ENCODE measurements around the gene BNIP5.
"Not testable (repeated sequence)": the region's sequence is repeated elsewhere in the genome, so short reads cannot be mapped to it uniquely, and the experiment has no call there.

Gene BNIP5

GRCh38 chr6:36364669-36365479, 28.2 kb upstream of the BNIP5 start:
- DNase-seq = no peak

GRCh38 chr6:36364061-36364635, 27.5 kb upstream of the BNIP5 start:
- not testable (repeated sequence) for DNase-seq

DNA sequence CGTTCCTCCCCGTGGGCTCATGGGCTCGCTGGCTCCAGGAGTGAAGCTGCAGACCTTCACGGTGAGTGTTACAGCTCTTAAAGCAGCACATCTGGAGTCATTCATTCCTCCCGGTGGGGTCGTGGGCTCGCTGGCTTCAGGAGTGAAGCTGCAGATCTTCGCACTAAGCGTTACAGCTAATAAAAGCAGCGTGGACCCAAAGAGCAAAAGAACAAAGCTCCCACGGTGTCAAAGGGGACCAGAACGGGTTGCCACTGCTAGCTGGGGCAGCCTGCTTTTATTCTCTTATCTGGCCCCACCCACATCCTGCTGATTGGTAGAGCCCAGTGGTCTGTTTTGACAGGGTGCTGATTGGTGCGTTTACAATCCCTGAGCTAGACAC, 26.7 kb upstream of the BNIP5 start:
- not testable (repeated sequence) for DNase-seq

DNA sequence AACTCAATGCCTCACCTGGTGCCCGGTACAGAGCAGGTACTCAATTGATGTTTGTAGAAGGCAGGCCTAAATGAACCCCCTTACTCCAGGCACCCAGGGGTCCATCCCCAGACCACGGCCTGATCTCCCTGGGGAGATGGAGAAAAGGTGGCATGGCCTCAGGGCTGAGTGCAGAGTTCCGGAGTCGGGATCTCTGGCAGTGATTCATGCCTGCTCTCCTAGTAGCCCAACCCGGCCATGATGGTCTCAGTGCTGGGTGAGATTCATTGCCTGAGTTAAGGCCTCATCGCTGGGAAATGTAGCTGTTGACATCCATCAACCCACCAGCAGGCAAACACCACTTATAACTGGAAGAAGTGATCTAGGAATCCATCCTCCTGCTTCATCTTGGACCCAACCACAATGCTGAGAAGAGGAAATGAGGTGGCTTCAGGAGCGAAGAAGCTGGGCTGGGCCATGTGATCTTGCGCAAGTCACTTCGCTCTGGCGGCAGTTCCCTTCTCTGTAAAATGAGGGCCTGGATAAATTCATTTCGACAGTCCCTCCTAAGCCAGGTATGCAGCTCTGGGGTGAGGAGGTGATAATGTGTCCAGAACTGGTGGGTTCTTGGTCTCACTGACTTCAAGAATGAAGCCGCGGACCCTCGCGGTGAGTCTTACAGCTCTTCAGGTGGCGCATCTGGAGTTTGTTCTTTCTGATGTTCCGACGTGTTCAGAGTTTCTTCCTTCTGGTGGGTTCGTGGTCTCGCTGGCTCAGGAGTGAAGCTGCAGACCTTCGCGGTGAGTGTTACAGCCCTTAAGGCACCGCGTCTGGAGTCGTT, 26.1 kb upstream of the BNIP5 start:
- no peak for DNase-seq

DNA sequence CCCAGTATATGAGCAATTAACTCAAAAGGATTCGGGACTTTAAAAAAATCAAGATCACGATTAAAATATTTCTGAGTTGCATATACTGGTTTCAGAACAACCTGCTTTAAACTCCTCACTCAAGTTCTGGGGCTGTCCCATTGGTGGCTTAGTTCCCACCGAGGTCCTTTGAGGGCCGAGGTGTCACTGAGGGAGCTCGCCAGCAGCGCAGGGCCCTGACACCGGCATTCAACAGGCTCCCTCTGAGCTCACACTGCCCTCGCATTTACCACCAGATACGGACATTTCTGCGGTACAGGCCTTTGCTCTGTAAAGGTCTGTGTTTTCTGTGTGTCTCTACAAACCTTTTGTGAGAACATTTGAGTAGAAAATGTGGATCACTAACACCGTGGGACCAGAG, 24.4 kb upstream of the BNIP5 start:
- no peak for DNase-seq

DNA sequence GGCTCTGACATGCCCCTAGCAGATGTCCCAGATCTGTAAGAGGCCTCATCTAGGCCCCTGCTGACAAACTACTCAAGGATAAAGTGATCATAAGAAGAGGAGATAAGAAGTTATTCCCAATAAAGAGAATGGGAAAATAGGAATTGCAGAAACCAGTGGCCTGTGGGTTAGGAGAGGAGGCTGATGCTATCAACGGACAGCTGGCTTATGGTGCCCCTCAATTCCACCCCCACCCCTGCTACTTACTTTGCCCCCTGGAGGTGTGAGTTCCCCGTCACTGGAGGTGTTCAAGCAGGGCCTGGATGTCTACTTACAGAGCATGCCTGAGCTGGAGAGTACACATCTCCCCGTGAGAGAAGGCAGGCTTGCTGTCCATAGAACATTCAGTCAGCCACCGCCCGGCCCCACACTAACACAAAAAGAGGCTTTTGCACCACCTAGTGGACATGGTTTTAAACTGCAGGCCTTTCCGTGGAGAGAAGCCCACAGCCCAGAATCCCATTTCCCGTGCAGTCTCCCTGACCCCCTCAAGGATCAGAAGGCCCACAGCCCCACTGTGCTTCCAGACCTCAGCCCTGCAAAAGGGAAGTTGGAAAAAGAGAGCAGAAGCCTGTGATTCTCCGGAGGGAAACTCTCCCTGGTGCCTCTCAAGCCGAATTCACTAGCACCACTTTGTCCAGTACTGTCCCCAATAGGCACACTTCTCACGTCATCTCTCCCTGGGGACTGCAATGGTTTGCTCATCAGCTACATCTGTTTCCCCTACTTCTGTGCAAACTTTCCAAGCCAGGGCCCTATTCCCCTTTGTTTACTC, 23.8 kb upstream of the BNIP5 start:
- DNase-seq = peak; percentile 77

GRCh38 chr6:36358226-36358915, 21.7 kb upstream of the BNIP5 start:
- no peak for DNase-seq

DNA sequence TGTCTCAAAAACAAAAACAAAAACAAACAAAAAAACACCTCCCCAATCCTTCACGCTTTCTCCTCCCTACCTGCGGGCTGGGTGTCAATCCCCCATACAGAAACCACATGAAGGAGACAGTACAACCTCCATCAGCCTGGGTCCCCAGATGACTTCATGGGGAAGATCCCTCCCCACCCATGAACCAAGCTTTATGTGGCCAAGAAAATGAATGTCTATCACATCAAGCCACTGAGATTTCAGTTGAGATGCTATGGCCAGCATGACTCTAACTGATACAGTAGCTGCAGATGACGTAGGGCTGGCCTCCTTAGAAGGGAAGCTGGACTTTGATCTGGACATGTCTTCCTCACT, 21.2 kb upstream of the BNIP5 start:
- no peak for DNase-seq

GRCh38 chr6:36355819-36356218, 19.1 kb upstream of the BNIP5 start:
- no peak for DNase-seq

GRCh38 chr6:36353411-36353915, 16.8 kb upstream of the BNIP5 start:
- DNase-seq = no peak

GRCh38 chr6:36352477-36353157, 15.9 kb upstream of the BNIP5 start:
- DNase-seq = no peak

GRCh38 chr6:36350681-36351571, 14.2 kb upstream of the BNIP5 start:
- DNase-seq = no peak

- no peak for DNase-seq
Observed at GRCh38 chr6:36350082-36350481, 13.4 kb upstream of the BNIP5 start.

DNA sequence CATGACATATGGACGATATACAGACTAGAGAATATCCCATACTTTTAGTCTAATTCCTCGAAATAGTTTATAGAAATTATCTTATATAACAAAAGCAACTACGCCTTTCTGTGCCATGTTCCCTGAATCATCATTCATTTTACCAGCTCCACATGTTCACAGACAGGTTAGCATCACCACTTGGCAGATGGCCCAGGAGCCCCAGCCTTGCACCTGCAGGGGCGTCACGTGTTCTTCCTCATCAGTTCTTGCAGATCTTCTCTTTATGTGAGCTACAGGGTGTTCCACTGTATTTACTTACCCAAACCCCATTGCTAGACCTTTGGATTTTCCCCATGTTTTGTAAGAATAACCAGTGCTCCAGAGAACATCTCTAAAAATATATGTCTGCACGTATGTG, 12.6 kb upstream of the BNIP5 start:
- DNase-seq = peak; percentile 89

GRCh38 chr6:36347621-36348020, 10.9 kb upstream of the BNIP5 start:
- DNase-seq = no peak

DNA sequence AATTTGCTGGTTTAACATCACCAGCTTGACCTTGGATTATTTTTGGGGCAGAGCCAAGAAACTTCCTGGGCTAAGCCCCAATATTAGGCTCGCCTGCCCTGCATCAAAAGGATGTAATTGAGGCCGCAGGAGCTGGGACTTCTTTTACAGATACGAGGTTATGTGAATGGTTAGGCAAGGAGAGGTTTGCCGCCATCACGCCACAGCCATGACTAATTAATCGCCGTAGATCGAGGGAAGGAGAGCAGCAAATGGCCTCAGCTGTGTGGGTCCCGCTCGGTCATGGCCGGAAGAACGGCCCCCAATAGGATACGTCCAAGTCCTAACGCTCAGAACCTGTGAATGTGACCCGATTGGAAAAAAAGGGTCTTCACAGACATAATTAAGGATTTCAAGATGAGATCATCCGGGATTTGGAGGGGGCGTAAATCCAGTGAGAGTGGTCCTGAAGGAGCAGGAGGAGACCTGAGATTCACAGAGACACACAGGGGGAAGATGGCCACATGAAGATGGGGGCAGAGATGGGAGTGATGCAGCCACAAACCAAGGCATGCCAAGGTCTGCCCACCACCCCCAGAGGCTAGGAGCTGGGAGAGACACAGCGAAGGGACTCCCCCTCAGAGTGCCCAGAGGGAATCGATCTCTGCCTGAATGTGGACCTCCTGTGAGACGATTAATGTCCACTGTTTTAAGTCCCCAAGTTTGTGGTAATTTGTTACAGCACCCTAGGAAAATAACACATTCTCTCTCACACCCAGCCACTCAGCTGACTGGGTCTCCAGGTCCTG, 10.0 kb upstream of the BNIP5 start:
- no peak for DNase-seq

DNA sequence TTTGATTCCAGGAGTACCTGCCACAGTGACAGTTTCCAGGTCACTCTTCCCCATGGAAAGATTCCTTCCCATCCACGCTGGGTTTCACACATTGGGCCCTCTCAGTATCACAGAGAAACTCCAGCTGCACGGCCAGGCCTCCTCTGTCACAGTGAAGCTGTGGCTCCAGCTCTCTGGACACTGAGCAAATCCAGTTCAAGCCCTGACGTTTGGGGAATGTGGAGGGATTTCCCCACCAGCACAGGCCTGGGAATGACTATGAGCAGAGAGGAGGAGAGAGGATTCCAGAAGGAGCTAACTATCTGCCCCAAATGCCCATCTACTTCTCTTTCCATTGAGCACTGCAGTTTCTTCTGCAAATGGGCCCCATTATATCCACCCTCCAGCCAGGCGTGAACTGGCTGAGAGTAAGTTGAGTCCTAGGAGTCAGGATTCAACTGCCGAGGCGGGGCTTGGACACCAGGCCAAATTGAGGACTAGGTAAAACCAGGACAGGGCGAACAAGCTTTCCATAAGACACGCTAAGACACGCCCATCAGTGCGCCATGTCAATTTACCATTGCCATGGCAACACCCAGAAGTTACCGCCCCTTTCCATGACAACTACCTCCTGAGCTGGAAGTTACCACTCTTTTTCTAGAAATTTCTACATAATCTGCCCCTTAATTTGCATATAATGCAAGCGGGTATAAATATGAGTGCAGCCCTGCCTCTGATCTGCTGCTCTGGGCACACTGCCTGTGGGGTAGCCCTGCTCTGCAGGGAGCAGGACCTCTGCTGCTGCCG, 9.2 kb upstream of the BNIP5 start:
- no peak for DNase-seq

DNA sequence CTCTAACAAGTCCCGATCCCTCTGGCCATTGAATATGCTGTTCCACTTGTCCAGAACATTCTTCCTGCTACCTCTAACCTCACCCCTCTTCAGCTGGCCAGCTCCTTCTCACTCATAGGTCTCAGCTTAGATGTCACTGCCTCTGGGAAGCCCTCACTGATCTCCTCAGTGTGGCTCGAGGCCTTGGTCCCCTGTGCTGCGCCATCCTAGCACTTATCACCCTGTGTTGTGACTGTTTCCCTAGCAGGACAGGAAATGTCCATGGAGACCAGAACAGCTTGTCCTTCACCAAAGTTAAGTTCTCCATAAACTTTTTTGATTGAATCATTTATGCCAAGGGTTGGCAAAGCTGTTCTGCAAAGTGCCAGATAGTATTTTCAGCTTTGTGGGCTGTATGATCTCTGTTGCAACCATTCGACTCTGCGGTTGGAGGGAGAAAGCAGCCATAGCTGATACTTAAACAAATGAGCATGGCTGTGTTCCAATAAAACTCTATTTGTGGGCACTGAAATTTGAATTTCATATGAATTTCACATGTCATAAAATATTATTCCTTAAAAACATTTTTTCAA, 6.5 kb upstream of the BNIP5 start:
- DNase-seq = no peak

Measured in NCI-H2171 (cell line).